Activated CD8-positive, alpha-beta T cell treated with anti-CD3 and anti-CD28 coated beads for 36 hours (primary cell): ENCODE measurements around the gene ATPAF1. TPM values are rescaled to one million over a fixed set of nuclear protein-coding genes. Genes with fewer than 3 reads are reported as not detected.

Experiments used
- ATAC-seq: fragments of 200-7000 bp; cut with Tn5 transposase; one replicate; pipeline ENCODE4 v1.10.0; 2021; ENCODE audit warnings: mild to moderate bottlenecking, moderate library complexity
- CTCF ChIA-PET: fragments of 350-600 bp; sonication (Branson Sonifier 250); formaldehyde crosslinking; loops from one replicate; lab custom pipeline; 2021; ENCODE audit warnings: antibody characterized with exemption; lab: Charles Lee
- POLR2A ChIA-PET: fragments of 350-600 bp; sonication (Branson Sonifier 250); formaldehyde crosslinking; loops from one replicate; lab custom pipeline; 2021; ENCODE audit warnings: antibody characterized with exemption; lab: Charles Lee
- DNase-seq: peaks from one replicate; pipeline ENCODE4 v3.0.0-alpha.2; 2020
- H3K27ac Mint-ChIP-seq: one replicate; pipeline ENCODE4 v1.8.0; 2021; ENCODE audit warnings: mild to moderate bottlenecking, mixed read lengths
- H3K27me3 Mint-ChIP-seq: one replicate; pipeline ENCODE4 v1.8.0; 2021; ENCODE audit warnings: mixed read lengths
- H3K36me3 Mint-ChIP-seq: one replicate; pipeline ENCODE4 v1.8.0; 2021; ENCODE audit warnings: low read depth, mixed read lengths
- H3K4me1 Mint-ChIP-seq: one replicate; pipeline ENCODE4 v1.8.0; 2021; ENCODE audit warnings: low read depth, mixed read lengths
- H3K4me3 Mint-ChIP-seq: one replicate; pipeline ENCODE4 v1.8.0; 2021; ENCODE audit warnings: mild to moderate bottlenecking, moderate library complexity, mixed read lengths
- H3K9me3 Mint-ChIP-seq: one replicate; pipeline ENCODE4 v1.8.0; 2021; ENCODE audit warnings: mixed read lengths
- CTCF ChIP-seq: fragments of 200-600 bp; IDR thresholded peaks from one replicate; pipeline ENCODE4 v1.8.0; 2022; ENCODE audit warnings: antibody characterized with exemption, mild to moderate bottlenecking
- intact Hi-C: fragments of 100-400 bp; cut with micrococcal nuclease; formaldehyde crosslinking; loops from one replicate; pipeline ENCODE4 v1.10.0; 2022
- total RNA-seq, 2 experiments: library from RNA; stranded (reverse); gene quantifications; one replicate each; pipeline ENCODE4 v1.2.3, GENCODE V29; 2021

The ATPAF1 gene
- total RNA-seq, 2 experiments from 2014 or later = 40.3 to 41.8 TPM

- Mint-ChIP-seq H3K27me3 (no peaks in the 10 kb centered on the region), H3K4me1 (peaks cover 49% of the 10 kb centered on the region), H3K36me3 (no peaks in the 10 kb centered on the region), H3K4me3 (peak overlapping the region; percentile 88), H3K27ac (peak overlapping the region; percentile 91), H3K9me3 (no peaks in the 10 kb centered on the region)
- POLR2A ChIA-PET = interaction anchor here (0.7 to 6.4 kb wide), 6 partner anchors 8 to 312 kb away, joined by 3 to 55 read pairs (median 4); partner anchors contain the start of genes LRRC41, MKNK1 and UQCRH
- CTCF ChIA-PET = interaction anchor here (1.2 to 5.4 kb wide), 2 partner anchors 11 to 83 kb away, joined by 4 to 47 read pairs; partner anchors contain the start of gene MKNK1
- DNase-seq = peak; percentile 48
- ATAC-seq = peak; percentile 43
- intact Hi-C loops = loop anchor here (5.0 to 10.0 kb wide), 2 partner anchors 52 to 109 kb away; partner anchors contain the start of gene ATPAF1
- TF ChIP-seq CTCF = no peak
Observed at GRCh38 chr1:46615735-46616134, 52.4 kb downstream of the ATPAF1 start.

GRCh38 chr1:46615088-46615487, 53.1 kb downstream of the ATPAF1 start:
- H3K27me3 Mint-ChIP-seq = no peaks in the 10 kb centered on the region
- no peaks in the 10 kb centered on the region for H3K36me3 Mint-ChIP-seq
- H3K9me3 Mint-ChIP-seq = no peaks in the 10 kb centered on the region
- ChIA-PET POLR2A (interaction anchor here (0.8 to 6.4 kb wide), 4 partner anchors 11 to 312 kb away, joined by 3 to 55 read pairs (median 4); partner anchors contain the start of genes LRRC41, MKNK1 and UQCRH), CTCF (interaction anchor here (1.4 to 5.4 kb wide), 2 partner anchors 11 to 100 kb away, joined by 3 to 47 read pairs; partner anchors contain the start of gene MKNK1)
- intact Hi-C loops = loop anchor here (5.0 to 10.0 kb wide), 2 partner anchors 52 to 110 kb away; partner anchors contain the start of gene ATPAF1
- no peak for TF ChIP-seq CTCF
- no peak for ATAC-seq
- peak overlapping the region; percentile 88 for H3K4me3 Mint-ChIP-seq
- peak overlapping the region; percentile 91 for H3K27ac Mint-ChIP-seq
- peaks cover 49% of the 10 kb centered on the region for H3K4me1 Mint-ChIP-seq
- no peak for DNase-seq

- no peak for TF ChIP-seq CTCF
- intact Hi-C loops = loop anchor here (10.0 kb wide), 1 partner anchor 110 kb away; no protein-coding TSS in a partner anchor
- CTCF ChIA-PET = interaction anchor here (0.7 to 5.4 kb wide), 4 partner anchors 10 to 168 kb away, joined by 3 to 47 read pairs (median 4); partner anchors contain the start of gene MKNK1
- no peak for DNase-seq
- H3K27me3 Mint-ChIP-seq = no peaks in the 10 kb centered on the region
- POLR2A ChIA-PET = interaction anchor here (0.6 to 6.4 kb wide), 2 partner anchors 11 to 264 kb away, joined by 3 to 55 read pairs; partner anchors contain the start of gene MKNK1
- peaks cover 49% of the 10 kb centered on the region for H3K4me1 Mint-ChIP-seq
- H3K36me3 Mint-ChIP-seq = peaks cover under 1% of the 10 kb centered on the region
- H3K4me3 Mint-ChIP-seq = no peak overlapping the region
- no peak overlapping the region for H3K27ac Mint-ChIP-seq
- H3K9me3 Mint-ChIP-seq = no peaks in the 10 kb centered on the region
- ATAC-seq = no peak
Observed at GRCh38 chr1:46614604-46614984, 53.6 kb downstream of the ATPAF1 start.

GRCh38 chr1:46613661-46614603, 54.2 kb downstream of the ATPAF1 start:
- CTCF ChIA-PET = interaction anchor here (0.6 to 5.4 kb wide), 5 partner anchors 10 to 167 kb away, joined by 3 to 47 read pairs (median 3); partner anchors contain the start of gene MKNK1
- intact Hi-C loops = loop anchor here (10.0 kb wide), 1 partner anchor 111 kb away; no protein-coding TSS in a partner anchor
- no peaks in the 10 kb centered on the region for H3K9me3 Mint-ChIP-seq
- POLR2A ChIA-PET = interaction anchor here (0.6 to 6.4 kb wide), 2 partner anchors 10 to 264 kb away, joined by 3 to 55 read pairs; partner anchors contain the start of gene MKNK1
- no peak overlapping the region for H3K27ac Mint-ChIP-seq
- H3K4me3 Mint-ChIP-seq = no peak overlapping the region
- peaks cover 47% of the 10 kb centered on the region for H3K4me1 Mint-ChIP-seq
- no peaks in the 10 kb centered on the region for H3K27me3 Mint-ChIP-seq
- peaks cover 5% of the 10 kb centered on the region for H3K36me3 Mint-ChIP-seq
- TF ChIP-seq CTCF = no peak
- ATAC-seq (peak; percentile 37), DNase-seq (peak; percentile 62)
